Measurements from ENCODE around the gene MMP3.

The MMP3 gene

DNA sequence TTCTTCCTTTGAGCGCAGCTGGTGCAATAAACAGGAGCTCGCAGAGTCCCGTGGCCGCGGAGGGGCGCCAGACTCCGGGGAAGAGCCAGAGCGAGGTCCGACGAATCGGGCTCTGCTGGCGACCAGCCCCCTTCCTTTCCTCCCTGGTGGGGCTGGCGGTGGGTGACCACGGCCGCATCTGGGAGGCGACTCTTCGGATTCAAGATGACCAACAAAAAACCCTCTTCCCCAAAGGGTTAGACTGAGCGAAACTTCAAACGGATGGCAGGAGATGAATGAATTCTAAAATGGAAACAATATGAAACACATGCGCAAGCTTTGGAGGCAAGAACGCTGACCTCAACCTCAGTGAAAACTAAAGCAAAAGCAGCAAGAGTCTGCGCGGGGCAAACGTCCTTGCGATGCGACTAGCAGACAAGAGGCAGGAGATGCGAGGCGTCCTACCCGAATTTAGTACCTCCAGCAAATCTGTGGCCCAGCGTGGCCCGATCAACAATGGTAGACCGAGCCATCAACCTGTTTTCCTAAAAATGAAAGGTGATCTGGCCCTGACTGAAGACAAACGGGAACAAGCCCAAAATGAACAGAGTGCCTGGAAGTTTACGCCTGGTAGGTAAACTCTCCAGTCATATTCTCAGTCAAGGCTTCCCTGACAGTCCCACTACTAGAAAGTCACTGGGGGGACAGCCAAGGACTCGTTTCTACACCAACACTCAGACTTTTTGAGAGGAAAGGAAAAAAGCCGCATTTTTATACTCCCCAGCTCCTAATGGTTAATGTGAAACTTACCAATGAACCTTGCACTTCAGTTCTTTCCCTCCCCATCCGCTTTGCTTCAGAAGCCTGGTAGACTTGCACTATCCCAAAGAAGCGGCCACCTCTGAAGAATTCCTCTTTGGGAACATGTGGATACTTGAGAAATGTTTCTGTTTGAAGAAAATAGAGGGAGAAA lies 11.6 kb downstream of the MMP3 start:
- no peak for DNase-seq

DNA sequence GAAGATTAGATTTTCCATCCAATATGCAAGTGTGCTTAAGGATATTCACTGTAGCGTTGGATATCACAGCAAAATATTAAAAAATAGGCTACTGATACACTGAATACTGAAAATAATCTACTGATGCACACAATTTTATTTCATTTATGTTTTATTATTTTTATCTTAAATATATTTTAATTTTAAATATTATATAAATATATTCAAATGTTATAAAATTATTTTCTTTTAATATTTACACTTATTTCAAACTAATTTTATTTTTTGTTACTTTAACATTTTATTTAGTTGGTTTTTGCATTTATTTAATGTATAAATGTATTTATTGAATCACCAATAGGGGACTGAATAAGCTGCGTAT lies 12.3 kb downstream of the MMP3 start:
- no peak for DNase-seq

DNA sequence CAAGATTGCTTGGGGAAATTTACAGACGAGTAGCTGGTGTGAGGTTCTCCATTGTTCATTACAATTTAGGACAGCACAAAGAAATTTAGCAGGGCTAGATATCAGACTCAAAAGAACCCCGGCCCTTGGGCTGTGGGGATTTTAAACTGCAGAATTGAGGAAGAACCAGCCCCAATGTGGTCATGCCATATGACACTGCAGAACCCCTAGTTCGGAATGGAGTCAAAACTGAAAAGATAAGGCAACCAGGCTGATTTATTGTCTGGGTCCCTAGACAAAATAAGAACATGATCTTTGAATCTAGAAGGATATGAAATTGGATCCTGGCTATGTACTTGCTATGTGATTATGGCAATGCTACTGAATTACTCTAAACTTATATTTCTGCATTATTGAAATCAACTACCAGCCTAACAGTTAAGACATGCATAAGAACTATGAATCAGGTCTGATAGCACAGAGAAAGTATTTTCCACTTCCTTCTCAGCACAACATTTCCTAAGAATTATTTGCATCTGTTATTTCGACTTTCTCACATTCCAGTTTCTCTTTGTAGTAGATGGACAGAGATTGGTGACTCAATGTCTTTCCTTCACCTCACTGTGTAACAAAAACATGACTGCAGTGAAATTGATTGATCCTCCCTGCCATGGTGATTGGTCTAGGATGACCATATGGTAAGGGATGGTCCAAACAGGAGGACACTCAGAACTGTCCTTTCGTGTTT lies 13.2 kb downstream of the MMP3 start:
- no peak for DNase-seq

DNA sequence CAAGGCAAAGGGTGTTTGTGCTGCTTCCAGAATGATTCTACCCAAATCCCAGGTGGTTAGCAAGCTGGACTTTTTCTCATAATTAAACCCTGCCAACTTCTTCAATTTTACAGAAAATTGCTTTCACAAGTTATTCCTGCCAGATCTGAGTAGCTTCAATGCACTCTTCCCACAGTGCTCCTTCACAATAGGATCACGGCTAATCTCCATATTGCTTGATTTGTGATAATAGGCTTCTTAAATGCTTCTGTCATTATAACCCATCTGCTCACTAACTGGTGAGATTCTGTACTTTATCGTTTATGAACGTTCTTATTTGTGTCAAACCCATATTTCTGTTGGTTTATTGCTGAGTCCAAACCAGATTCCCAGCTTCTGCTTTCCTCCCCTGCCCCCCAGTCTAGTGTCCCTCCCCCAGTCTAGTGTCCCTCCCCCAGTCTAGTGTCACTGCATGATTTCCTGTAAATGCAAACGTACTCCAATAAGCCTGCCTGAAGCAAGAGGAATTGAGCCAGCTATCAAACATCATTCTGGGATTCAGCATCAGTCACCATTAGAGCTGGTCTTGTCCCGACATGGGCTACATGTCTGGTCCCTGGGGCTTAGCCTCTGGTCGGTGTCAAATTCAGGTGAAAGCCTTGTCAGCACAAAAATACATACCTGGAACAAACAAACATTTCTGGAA lies 14.0 kb downstream of the MMP3 start:
- no peak for DNase-seq

DNA sequence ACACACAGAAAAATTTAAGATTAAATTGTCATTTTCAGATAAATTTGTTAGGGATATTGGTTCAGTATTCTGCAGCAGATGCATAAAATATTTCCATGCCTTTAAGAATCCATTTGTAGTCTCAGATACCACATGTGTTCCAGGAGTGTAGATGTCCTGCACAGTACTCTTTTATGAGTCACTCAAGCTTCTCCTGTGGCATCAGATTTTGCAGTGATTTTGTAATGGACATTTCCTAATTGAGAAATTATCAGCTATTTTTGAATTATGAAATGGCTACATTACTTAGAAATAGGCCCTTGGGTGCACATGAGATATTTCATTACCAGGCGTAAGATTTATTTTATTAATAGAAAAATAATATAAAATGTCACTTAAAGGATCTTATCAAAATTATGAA lies 18.9 kb downstream of the MMP3 start:
- DNase-seq: no peak

DNA sequence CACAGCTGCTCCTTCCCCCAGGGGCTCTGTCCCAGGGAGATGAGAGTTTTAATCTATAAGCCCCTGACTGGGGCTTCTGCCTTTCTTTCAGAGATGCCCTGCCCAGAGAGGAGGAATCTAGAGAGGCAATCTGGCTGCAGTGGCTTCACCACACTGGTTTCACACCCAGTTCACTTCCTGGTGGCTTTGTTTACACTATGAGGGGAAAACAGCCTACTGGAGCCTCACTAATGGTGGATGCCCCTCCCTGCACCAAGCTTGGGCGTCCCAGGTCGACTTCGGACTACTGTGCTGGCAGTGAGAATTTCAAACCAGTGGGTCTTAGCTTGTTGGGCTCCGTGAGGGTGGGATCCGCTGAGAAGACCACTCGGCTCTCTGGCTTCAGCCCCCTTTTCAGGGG lies 23.9 kb downstream of the MMP3 start:
- DNase-seq: no peak

DNA sequence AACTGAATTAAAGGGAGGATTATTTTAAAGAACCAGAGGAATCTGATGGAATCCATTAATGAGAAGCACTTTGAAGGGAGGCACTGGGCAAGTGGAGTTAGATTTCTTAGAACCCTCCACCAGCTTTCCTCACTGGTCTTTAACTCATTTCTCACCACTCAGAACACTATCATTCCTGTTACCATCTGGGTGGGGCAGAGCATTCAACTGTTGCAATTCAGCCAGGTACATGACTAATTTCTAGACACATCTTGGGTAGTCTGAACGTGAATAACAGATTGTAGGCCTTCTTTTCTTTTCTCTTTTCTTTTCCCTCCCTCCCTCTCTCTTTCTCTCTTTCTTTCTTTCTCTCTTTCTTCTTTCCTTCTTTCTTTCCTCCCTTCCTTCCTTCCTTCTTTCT lies 29.9 kb downstream of the MMP3 start:
- DNase-seq: no peak

DNA sequence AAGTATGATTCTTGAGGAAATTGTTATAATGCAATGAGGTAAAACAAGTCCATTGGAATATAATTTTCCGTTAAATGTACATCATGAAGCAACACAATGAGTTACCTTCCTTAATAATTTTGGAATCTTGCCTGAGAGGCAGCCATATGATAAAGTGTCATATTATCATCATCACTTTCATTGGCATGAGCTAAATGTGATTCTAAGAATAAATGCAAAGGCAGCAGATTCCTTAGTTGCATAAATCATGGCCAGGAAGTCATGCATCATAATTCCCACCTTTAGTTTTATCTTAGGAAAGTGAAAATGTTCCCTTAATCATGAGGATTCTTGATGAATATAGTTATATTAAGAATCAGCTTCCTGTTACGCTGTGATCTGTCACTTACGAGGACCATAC lies 31.2 kb downstream of the MMP3 start:
- DNase-seq: no peak

DNA sequence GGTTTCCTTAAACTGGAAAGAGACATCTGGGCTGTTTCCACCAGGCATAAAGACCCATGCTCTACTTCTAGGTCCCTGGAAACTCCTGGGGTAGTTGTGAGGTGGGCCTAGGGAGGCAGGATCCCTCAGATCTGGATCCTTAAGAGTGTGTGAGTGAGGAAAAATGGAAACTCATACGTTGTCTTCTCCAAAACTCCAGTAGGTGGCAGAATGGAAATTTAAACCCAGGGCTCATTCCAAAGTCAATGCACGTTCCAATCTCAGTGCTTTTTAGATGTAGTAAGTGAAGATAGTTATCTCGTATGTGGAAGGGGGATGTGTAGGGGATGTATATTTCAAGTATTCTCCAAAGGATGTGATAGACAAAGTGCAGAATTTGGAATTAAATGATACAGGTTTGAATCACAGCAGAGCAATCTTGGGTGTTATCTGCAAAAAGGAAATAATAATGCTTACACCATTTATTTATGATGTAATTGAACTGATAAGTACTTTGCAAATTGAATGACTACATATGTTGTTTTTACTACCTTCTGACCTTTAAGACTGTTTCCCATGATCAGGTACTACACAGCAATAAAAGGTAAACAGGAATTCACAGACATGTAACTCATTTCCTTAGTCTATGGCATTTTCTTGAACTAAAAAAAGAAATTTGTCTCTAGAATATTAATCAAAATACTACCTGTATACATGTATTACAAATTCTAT lies 32.3 kb downstream of the MMP3 start:
- DNase-seq: no peak

DNA sequence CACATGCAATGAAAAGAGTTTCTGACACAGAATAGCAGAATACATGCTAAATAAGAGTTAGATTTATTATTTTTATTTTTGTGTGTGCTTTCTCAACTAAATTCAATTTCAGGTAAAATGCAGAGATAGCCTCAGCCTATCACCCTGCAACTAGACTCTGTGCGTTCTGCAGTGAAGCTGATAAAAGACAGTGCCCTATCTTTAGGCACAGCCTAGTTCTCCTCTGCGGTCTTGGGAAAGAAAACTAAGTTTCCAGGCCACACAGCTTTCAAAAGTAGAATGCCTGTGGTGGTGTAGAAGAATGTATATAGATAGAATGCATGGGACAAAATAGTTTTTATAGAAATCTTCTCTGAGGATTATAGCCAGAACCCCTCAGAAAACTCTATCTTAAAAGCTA lies 33.4 kb downstream of the MMP3 start:
- no peak for DNase-seq

DNA sequence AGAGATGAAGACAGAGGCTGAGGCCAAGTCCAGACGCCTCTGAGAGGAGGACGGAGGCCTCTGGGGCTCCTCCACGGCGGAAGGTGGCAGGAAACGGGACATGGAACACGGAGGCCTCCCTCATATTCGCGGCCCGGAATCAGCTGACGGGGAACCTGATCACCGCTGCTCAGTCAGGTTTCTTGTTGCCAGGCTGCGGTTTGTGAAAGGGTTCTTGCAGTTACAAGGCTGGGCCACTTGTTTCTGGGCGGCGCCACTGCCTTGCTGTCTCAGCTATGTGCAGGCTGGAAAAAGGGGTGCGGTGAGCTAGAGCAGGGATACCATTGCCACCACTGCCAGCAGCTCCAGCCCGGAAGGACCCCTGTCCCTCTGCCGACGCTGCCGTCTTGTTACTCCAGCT lies 35.5 kb downstream of the MMP3 start:
- DNase-seq: no peak

DNA sequence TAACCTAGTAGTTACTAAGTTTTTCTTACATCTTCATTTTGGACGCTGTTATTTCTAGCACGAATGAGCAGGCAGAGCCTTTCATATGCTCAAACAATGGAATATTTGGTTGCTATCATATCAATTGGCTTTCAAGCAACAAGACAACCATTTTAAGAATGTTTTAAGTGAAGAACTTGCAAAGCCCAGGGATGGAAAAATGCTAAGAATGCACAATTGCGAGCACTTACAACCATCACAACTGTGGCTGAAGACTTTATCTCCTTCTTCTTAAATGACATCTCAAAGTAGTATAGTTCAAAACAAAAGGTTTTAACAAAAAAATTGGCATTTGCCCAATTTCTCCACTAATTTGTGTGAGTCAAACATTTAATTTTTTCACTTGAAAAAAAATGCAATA lies 37.1 kb downstream of the MMP3 start:
- no peak for DNase-seq

DNA sequence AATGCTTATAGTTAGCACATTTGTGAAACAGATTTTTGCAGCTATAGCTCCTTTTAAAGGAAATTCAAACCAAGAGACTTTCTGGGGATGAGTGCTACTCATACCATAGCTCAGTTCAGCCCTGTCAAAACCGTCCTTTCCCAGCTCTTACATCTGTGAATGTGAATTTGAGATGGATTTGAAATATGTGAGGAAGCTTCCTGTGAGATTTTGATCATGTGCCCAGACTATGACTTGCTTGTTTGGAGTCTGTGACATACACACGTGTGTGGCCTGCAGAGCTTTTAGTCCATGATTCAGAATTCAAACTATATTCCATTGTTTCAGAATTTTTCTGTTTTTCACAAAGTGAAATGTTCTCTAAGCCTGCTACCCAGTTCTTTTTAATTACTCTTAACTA lies 41.1 kb downstream of the MMP3 start:
- no peak for DNase-seq

DNA sequence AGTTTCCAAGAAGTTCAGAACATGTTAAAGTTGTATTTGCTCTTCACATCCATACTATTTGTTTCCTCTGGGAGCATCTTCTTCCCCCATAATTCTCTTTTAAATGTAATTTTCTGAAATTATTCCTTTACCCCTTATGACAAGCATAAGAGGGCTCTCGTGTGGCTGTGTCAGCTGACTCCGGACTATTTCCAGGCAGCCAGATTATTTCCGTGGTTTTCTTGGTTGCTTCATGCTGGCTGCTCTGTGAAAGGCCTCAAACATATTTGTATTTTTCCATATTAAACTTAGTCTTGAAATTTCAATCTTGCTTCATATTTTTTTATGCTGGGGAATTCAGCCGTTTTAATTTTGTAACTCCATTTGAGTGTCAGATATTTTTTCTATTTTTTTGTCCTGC lies 42.6 kb downstream of the MMP3 start:
- DNase-seq: no peak

DNA sequence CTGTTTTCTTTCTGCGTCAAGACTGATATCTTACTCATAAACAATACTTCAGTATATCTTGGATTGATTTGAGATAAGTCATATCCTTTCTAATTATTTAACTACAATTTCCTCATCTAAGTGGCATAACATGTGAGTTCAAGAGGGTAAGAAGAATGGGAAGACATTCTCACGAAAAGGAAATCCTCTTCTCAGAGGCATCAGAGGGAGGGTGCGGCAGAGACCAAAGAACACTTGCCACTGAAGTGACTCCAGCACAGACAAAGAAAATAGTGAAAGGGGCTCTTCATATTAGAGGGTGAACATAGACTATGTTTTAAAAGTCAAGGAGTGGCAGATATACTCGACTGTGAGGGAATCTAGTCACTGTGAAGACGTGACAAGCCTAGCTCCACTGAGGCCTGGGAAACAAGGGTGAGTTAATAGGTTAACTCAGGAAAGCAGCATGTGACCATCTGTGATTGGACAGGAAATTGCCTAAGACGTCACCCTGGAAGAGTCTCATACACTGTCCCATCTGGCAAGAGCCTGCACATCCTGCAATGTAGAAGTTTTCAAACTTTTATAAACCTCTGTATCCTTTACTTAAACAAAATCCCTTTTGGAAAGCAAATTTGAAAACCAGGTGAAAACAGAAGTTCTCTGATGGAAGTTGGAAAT lies 43.6 kb downstream of the MMP3 start:
- no peak for DNase-seq

DNA sequence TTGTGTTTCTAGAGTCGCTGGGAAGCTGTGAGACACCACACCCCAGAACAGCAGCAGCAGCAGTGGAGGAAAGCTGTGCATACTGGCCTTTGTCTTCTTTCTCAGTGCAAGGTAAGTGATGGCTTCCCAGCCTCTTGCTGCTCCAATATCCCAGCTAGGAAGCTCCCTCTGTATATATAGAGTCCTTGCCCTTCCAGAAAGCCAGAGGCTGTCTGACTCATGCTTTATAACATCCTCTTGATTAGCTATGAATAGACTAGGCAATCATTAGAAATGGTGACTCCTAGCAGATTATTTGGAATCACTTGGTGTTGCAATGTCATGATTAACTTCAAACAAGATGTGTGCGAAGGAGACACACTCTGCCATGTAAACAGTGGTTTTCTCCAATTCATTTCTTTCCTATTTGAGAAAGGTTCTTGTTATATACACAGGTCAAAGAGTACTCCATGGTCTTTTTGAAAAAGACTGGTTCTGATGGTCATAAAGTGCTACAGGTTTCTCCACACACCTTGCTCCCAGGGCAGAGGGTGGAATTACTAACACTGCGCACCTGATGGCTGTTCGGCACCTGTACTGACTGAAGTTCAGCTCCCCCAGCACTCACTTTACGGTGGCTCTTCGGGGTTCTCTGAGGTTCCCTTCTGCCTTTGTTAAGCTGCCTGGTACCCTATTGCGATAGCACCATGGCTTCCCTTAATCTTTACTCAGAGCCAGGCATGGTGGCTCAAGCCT lies 45.2 kb downstream of the MMP3 start, which contains the start of gene MMP1:
Gene MMP1 (minus strand): TSS at position 149 of the 735 bp plus-strand sequence. CDS start 68 bp downstream, at position 81.
- no peak for DNase-seq

DNA sequence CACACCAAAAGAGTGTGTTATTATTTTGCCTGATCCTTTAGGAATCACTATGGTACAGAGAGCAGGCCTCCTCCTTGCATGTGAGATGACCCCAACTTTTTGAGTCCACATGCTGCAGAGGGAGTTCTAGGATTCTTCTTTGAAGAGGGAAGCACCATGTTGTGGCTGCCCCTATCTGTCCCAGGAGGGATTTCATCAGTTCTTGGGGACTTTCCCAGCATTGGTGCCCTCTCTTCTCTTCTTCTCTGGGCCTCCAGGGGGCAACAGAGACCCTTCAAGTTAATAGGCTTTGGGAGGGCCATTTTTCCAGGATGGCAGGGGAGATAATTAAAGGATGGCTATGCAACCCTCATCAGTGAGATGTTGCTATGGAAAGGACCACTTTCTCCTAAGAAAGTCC lies 49.0 kb downstream of the MMP3 start:
- DNase-seq: no peak

DNA sequence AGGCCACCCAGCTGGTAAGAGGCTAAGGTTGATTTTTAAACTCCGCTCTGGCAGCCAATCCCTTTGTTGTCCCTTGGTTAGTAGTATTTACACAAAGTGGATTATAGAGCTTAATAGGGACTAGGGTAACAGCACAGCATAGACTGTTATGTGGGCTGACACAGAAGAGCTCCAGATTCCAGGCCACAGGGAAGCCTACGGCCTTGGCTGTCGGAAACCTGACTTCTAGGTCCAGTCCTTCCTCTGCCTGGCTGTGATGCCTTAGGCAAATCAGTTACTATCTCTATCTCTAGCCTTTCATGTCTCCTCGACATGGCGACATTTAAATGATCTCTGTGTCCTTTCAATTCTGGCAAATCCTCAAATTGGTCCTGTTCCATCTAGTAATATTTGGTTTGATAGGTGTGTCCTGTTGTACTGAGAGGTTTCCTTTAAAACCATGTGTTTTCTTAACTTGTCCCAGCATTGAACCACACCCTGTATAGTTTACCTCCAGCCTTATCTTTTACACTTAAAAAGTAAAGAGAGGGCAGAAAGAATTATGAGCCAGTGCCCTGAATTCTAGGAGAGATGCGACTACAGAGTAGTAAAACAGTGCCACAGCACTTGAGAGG lies 49.6 kb downstream of the MMP3 start:
- no peak for DNase-seq

DNA sequence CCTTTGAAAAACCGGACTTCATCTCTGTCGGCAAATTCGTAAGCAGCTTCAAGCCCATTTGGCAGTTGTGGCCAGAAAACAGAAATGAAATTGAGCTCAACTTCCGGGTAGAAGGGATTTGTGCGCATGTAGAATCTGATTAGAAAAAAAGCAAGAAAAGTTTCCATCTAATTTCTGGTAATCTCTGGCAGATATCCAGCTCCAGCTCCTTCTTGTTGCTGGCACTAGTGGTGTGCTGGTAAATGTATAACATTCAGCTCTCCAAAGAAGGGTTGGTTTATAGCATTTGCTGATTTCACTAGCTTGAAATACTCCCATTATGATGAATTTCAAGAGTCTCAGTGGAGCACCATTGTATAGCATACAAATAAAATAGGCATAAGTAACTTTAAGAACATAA lies 50.8 kb downstream of the MMP3 start:
- no peak for DNase-seq

DNA sequence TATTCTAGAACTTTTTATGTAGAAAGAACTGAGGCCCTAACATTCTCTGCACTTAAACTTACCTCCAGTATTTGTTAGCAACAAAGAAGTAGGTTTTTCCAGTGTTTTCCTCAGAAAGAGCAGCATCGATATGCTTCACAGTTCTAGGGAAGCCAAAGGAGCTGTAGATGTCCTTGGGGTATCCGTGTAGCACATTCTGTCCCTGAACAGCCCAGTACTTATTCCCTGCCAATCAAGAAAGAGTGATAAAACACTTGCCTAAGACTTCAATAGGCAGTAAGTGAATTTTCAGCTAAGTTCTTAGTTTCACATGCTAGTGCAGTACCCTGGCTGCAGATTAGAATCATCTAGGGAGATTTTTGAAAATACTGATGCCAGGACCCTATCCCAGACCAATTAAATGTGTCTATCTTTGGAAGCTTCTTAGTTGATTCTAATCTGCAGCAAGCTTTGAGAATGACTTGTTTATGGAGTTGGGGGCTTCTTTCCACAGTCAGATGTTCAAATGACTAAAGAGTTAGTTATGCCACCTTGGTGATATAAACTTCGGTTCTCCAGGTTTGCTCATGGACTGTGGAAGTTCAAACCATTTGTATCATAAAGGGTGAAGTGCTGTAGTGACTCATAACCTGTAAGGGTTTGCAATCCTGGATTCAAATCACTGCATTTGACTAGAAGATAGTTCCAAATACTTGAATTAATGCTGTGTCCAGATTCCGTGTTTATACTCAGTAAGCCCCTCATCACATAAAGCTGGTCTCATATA lies 52.0 kb downstream of the MMP3 start:
- DNase-seq: no peak

Data from NCI-H2227 treated with DMSO at 0.1 percent for 48 hours (cell line).